Measurements from ENCODE around the gene MFSD2A. TPM values are rescaled to one million over a fixed set of nuclear protein-coding genes. Genes with fewer than 3 reads are reported as not detected.

The MFSD2A gene
- 31.1 and 32.3 TPM in 2 replicates for total RNA-seq

DNA sequence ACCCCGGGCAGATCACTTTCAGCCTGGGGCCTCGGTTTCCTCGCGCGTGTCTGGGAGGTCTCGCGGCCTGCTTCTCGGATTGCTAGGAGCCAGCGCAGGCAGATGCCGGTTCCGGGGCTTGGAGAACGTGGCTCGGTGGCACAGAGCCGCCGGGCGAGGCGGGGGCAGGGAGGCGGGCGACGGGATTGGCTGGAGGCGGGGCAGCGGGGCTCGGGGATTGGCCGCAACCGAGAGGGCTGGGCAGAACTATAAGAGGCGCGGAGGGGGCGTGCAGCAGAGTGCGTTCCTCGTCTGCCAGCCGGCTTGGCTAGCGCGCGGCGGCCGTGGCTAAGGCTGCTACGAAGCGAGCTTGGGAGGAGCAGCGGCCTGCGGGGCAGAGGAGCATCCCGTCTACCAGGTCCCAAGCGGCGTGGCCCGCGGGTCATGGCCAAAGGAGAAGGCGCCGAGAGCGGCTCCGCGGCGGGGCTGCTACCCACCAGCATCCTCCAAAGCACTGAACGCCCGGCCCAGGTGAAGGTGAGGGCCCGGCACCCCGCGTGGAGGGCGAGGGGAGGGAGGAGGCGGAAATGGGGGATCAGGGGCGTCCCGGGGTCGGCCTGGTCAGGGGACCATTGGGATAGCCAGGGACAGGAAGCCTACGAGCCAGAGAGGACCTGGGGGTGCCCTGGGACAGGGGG is at the start of gene MFSD2A:
Gene MFSD2A, plus strand, starts transcription at position 276 of the 677 bp plus-strand sequence. Its CDS starts 148 bp downstream, at position 424.

Other genes starting within 250 kb of the MFSD2A start
- gene PPIE, start 216.3 kb upstream of the MFSD2A start, total RNA-seq, result 43.4 and 46.1 TPM in 2 replicates
- gene OXCT2, start 183.8 kb upstream of the MFSD2A start, total RNA-seq, result 0.36 and 1.7 TPM in 2 replicates
- gene BMP8B, start 166.3 kb upstream of the MFSD2A start, total RNA-seq, result 0.50 and 1.0 TPM in 2 replicates
- gene TRIT1, start 71.6 kb upstream of the MFSD2A start, total RNA-seq, result 34.0 and 35.9 TPM in 2 replicates
- gene MYCL, start 53.2 kb upstream of the MFSD2A start, total RNA-seq, result 10.3 and 16.5 TPM in 2 replicates
- 383 and 461 TPM in 2 replicates for gene CAP1, start 85.6 kb downstream of the MFSD2A start, total RNA-seq
- gene PPT1, start 142.1 kb downstream of the MFSD2A start, total RNA-seq, result 29.7 and 67.5 TPM in 2 replicates
- 33.2 and 39.1 TPM in 2 replicates for gene RLF, start 206.2 kb downstream of the MFSD2A start, total RNA-seq